A673 (cell line): Measurements from ENCODE around the gene SRSF6. TPM values are rescaled to one million over a fixed set of nuclear protein-coding genes. Genes with fewer than 3 reads are reported as not detected.
"Not testable (repeated sequence)": the region's sequence is repeated elsewhere in the genome, so short reads cannot be mapped to it uniquely, and the experiment has no call there.

Source experiments
- BruUV-seq: library from RNA; stranded (reverse); fragments of 400-500 nt; replicated peaks from 2 replicates; lab custom pipeline; 2021; lab: Mats Ljungman, UMichigan
- CTCF ChIA-PET: fragments of 300-600 bp; sonication (Branson Sonifier 250); formaldehyde crosslinking; loops from one replicate; lab custom pipeline; 2022; ENCODE audit warnings: antibody characterized with exemption; lab: Charles Lee
- POLR2A ChIA-PET: fragments of 300-600 bp; sonication (Branson Sonifier 250); formaldehyde crosslinking; loops from one replicate; lab custom pipeline; 2022; ENCODE audit warnings: antibody characterized with exemption; ENCODE audit not compliant: low non-redundant PET; lab: Charles Lee
- DNase-seq: peaks from one replicate; pipeline ENCODE4 v3.0.0-alpha.2; 2015; ENCODE audit warnings: low spot score
- H3K27ac ChIP-seq: fragments of 200-600 bp; sonication (generic); 2 replicates; pipeline ENCODE4 v1.5.1; 2016; ENCODE audit warnings: mixed run types, low read depth, mild to moderate bottlenecking, mixed read lengths, antibody characterized with exemption, low read length; ENCODE audit not compliant: poor library complexity, severe bottlenecking
- H3K27me3 ChIP-seq: fragments of 200-600 bp; sonication (generic); replicated peaks from 2 replicates; pipeline ENCODE4 v1.6.1; 2017; ENCODE audit warnings: mixed run types, low read depth, mild to moderate bottlenecking, mixed read lengths, antibody characterized with exemption, low read length; ENCODE audit not compliant: insufficient read depth, poor library complexity
- H3K36me3 ChIP-seq: fragments of 200-600 bp; sonication (generic); 2 replicates; pipeline ENCODE4 v1.6.1; 2016; ENCODE audit warnings: mixed run types, mild to moderate bottlenecking, mixed read lengths, antibody characterized with exemption, low read length; ENCODE audit not compliant: insufficient read depth, poor library complexity, severe bottlenecking
- H3K4me1 ChIP-seq: fragments of 200-600 bp; sonication (generic); 2 replicates; pipeline ENCODE4 v1.6.1; 2017; ENCODE audit warnings: mixed run types, mild to moderate bottlenecking, mixed read lengths, antibody characterized with exemption, low read length; ENCODE audit not compliant: insufficient read depth, poor library complexity, severe bottlenecking
- H3K4me3 ChIP-seq: fragments of 200-600 bp; sonication (generic); 2 replicates; pipeline ENCODE4 v1.5.1; 2016; ENCODE audit warnings: low read depth, mixed run types, mild to moderate bottlenecking, mixed read lengths, low read length; ENCODE audit not compliant: poor library complexity, severe bottlenecking
- H3K9me3 ChIP-seq: fragments of 200-600 bp; sonication (generic); 2 replicates; pipeline ENCODE4 v1.6.1; 2016; ENCODE audit warnings: mixed run types, low read depth, mild to moderate bottlenecking, mixed read lengths, antibody characterized with exemption, low read length; ENCODE audit not compliant: poor library complexity, severe bottlenecking
- CTCF ChIP-seq: fragments of 300-800, 200-600 bp; sonication (generic); conservative IDR thresholded peaks from 2 replicates; pipeline ENCODE4 v1.5.1; 2017; ENCODE audit warnings: low read depth, mild to moderate bottlenecking, antibody characterized with exemption, low read length, moderate library complexity, mixed read lengths
- EZH2 ChIP-seq: fragments of 200-600 bp; sonication (generic); IDR thresholded peaks from 2 replicates; pipeline ENCODE4 v1.6.1; 2017; ENCODE audit warnings: borderline replicate concordance, low read depth, mild to moderate bottlenecking, mixed read lengths, antibody characterized with exemption, low read length; ENCODE audit not compliant: poor library complexity, severe bottlenecking
- intact Hi-C: fragments of 100-400 bp; cut with micrococcal nuclease; formaldehyde crosslinking; loops from one replicate; pipeline ENCODE4 v1.10.0; 2022; ENCODE audit not compliant: unreplicated experiment
- total RNA-seq: library from RNA; stranded (reverse); gene quantifications from 2 replicates; pipeline ENCODE4 v1.2.3, GENCODE V29; 2021

Gene SRSF6
- total RNA-seq, 1 experiment from 2014 or later = 212 TPM

GRCh38 chr20:43444107-43444506, 13.6 kb upstream of the SRSF6 start:
- no peak overlapping the region for H3K27ac ChIP-seq
- ChIA-PET POLR2A (no interaction called here), CTCF (no interaction called here)
- no peak for DNase-seq
- H3K36me3 ChIP-seq = no peaks in the 10 kb centered on the region
- TF ChIP-seq EZH2 = no peak
- TF ChIP-seq CTCF = no peak
- BruUV-seq = no TSS peak
- H3K4me1 ChIP-seq = no peaks in the 10 kb centered on the region
- intact Hi-C loops = no loop called here
- H3K4me3 ChIP-seq = no peak overlapping the region
- H3K9me3 ChIP-seq = no peaks in the 10 kb centered on the region
- H3K27me3 ChIP-seq = no peaks in the 10 kb centered on the region

- ChIA-PET POLR2A (interaction anchor here (0.6 kb wide), 1 partner anchor 786 kb away, joined by 6 read pairs; no protein-coding TSS in a partner anchor), CTCF (no interaction called here)
- H3K4me3 ChIP-seq = no peak overlapping the region
- H3K4me1 ChIP-seq = no peaks in the 10 kb centered on the region
- DNase-seq = no peak
- no peak overlapping the region for H3K27ac ChIP-seq
- TF ChIP-seq EZH2 = no peak
- TF ChIP-seq CTCF = no peak
- no peaks in the 10 kb centered on the region for H3K36me3 ChIP-seq
- no TSS peak for BruUV-seq
- intact Hi-C loops = loop anchor here (5.0 kb wide), 1 partner anchor 636 kb away; no protein-coding TSS in a partner anchor
- no peaks in the 10 kb centered on the region for H3K9me3 ChIP-seq
- H3K27me3 ChIP-seq = no peaks in the 10 kb centered on the region
Measured at GRCh38 chr20:43446361-43446879, 11.3 kb upstream of the SRSF6 start.

DNA sequence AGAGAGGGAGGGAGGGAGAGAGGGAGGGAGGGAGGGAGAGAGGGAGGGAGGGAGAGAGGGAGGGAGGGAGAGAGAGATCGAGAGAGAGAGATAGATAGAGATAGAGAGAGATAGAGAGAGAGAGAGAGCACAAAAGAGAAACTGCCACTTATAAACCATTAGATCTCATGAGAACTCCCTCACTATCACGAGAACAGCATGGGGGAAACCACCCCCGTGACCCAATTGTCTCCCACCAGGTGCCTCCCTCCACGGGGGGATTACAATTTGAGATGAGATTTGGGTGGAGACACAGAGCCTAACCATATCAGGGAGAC, 9.3 kb upstream of the SRSF6 start:
- H3K27me3 ChIP-seq, H3K4me3 ChIP-seq, H3K27ac ChIP-seq, H3K36me3 ChIP-seq, H3K4me1 ChIP-seq, H3K9me3 ChIP-seq, BruUV-seq, DNase-seq: not testable (repeated sequence)
- ChIA-PET CTCF (interaction anchor here (0.6 to 0.8 kb wide), 4 partner anchors 9 to 742 kb away, joined by 3 to 7 read pairs (median 3); partner anchors contain the start of gene SRSF6), POLR2A (interaction anchor here (0.6 to 1.0 kb wide), 2 partner anchors 9 to 10 kb away, joined by 3 to 5 read pairs; no protein-coding TSS in a partner anchor)
- intact Hi-C loops = loop anchor here (2.0 to 5.0 kb wide), 2 partner anchors 634 to 742 kb away; no protein-coding TSS in a partner anchor
